Stimulated activated effector memory CD8-positive, alpha-beta T cell treated with anti-CD3 and anti-CD28 coated beads, Interleukin-12 subunit alpha, Interleukin-12 subunit beta, amount 100 ng/mL, for 72 hours (primary cell): ENCODE results near the gene INPP5A.

Experiments used
- ATAC-seq: fragments of 150-1000 bp; cut with Tn5 transposase; 2 replicates; pipeline ENCODE4 v1.10.0; 2021
- DNase-seq, 2 donors: peaks; one replicate each; pipeline ENCODE4 v3.0.0; 2021 to 2022; ENCODE audit warnings: low spot score in 2 of 2
- H3K27ac Mint-ChIP-seq: one replicate; pipeline ENCODE4 v1.8.0; 2022; ENCODE audit warnings: mild to moderate bottlenecking, mixed read lengths
- H3K36me3 Mint-ChIP-seq: one replicate; pipeline ENCODE4 v1.8.0; 2022; ENCODE audit warnings: mild to moderate bottlenecking, mixed read lengths
- H3K4me1 Mint-ChIP-seq: one replicate; pipeline ENCODE4 v1.8.0; 2022; ENCODE audit warnings: mixed read lengths
- H3K4me3 Mint-ChIP-seq: one replicate; pipeline ENCODE4 v1.8.0; 2022; ENCODE audit warnings: mild to moderate bottlenecking, mixed read lengths
- H3K9me3 Mint-ChIP-seq: one replicate; pipeline ENCODE4 v1.8.0; 2022; ENCODE audit warnings: mixed read lengths

The INPP5A gene

GRCh38 chr10:132641966-132642731 lies 104.6 kb downstream of the INPP5A start:
- Mint-ChIP-seq H3K9me3 (no peaks in the 10 kb centered on the region), H3K4me3 (no peak overlapping the region), H3K27ac (no peak overlapping the region), H3K36me3 (peaks cover under 1% of the 10 kb centered on the region), H3K4me1 (peaks cover 17% of the 10 kb centered on the region)
- DNase-seq, result no peak
- ATAC-seq, result no peak

- Mint-ChIP-seq H3K27ac (no peak overlapping the region), H3K9me3 (no peaks in the 10 kb centered on the region), H3K36me3 (peaks cover 4% of the 10 kb centered on the region), H3K4me1 (peaks cover 12% of the 10 kb centered on the region), H3K4me3 (no peak overlapping the region)
- DNase-seq (no peak), ATAC-seq (no peak)
These were observed 105.1 kb downstream of the INPP5A start for GRCh38 chr10:132642732-132643008.

GRCh38 chr10:132643709-132644526 lies 106.3 kb downstream of the INPP5A start:
- DNase-seq (no peak), ATAC-seq (no peak)
- peaks cover 6% of the 10 kb centered on the region for H3K4me1 Mint-ChIP-seq
- H3K36me3 Mint-ChIP-seq, result peaks cover 4% of the 10 kb centered on the region
- H3K27ac Mint-ChIP-seq, result no peak overlapping the region
- no peaks in the 10 kb centered on the region for H3K9me3 Mint-ChIP-seq
- no peak overlapping the region for H3K4me3 Mint-ChIP-seq

GRCh38 chr10:132644527-132645246 lies 107.1 kb downstream of the INPP5A start:
- ATAC-seq (no peak), DNase-seq (no peak)
- Mint-ChIP-seq H3K36me3 (peaks cover 4% of the 10 kb centered on the region), H3K4me3 (no peak overlapping the region), H3K9me3 (no peaks in the 10 kb centered on the region), H3K27ac (no peak overlapping the region), H3K4me1 (peaks cover 6% of the 10 kb centered on the region)

- peaks cover 4% of the 10 kb centered on the region for H3K36me3 Mint-ChIP-seq
- DNase-seq, result no peak
- ATAC-seq, result no peak
- peaks cover 6% of the 10 kb centered on the region for H3K4me1 Mint-ChIP-seq
- no peak overlapping the region for H3K4me3 Mint-ChIP-seq
- no peaks in the 10 kb centered on the region for H3K9me3 Mint-ChIP-seq
- H3K27ac Mint-ChIP-seq, result no peak overlapping the region
These were observed 107.6 kb downstream of the INPP5A start for GRCh38 chr10:132645247-132645530.

- peaks cover 4% of the 10 kb centered on the region for H3K36me3 Mint-ChIP-seq
- no peak overlapping the region for H3K27ac Mint-ChIP-seq
- ATAC-seq (no peak), DNase-seq (no peak)
- no peaks in the 10 kb centered on the region for H3K9me3 Mint-ChIP-seq
- H3K4me3 Mint-ChIP-seq, result no peak overlapping the region
- peaks cover 6% of the 10 kb centered on the region for H3K4me1 Mint-ChIP-seq
These were observed 108.2 kb downstream of the INPP5A start for GRCh38 chr10:132645630-132646442.

GRCh38 chr10:132646443-132647097 lies 109.0 kb downstream of the INPP5A start:
- ATAC-seq (no peak), DNase-seq (no peak)
- H3K36me3 Mint-ChIP-seq, result peaks cover 4% of the 10 kb centered on the region
- no peak overlapping the region for H3K27ac Mint-ChIP-seq
- H3K4me3 Mint-ChIP-seq, result no peak overlapping the region
- peaks cover 8% of the 10 kb centered on the region for H3K4me1 Mint-ChIP-seq
- H3K9me3 Mint-ChIP-seq, result no peaks in the 10 kb centered on the region

- no peak overlapping the region for H3K27ac Mint-ChIP-seq
- no peak for ATAC-seq
- H3K4me1 Mint-ChIP-seq, result peaks cover 5% of the 10 kb centered on the region
- no peak overlapping the region for H3K4me3 Mint-ChIP-seq
- no peaks in the 10 kb centered on the region for H3K9me3 Mint-ChIP-seq
- DNase-seq, result no peak
- peaks cover 4% of the 10 kb centered on the region for H3K36me3 Mint-ChIP-seq
These were observed 109.8 kb downstream of the INPP5A start for GRCh38 chr10:132647424-132647823.

GRCh38 chr10:132648072-132648850 lies 110.7 kb downstream of the INPP5A start:
- ATAC-seq, result no peak
- Mint-ChIP-seq H3K9me3 (no peaks in the 10 kb centered on the region), H3K4me1 (peaks cover 5% of the 10 kb centered on the region), H3K36me3 (peaks cover 4% of the 10 kb centered on the region), H3K4me3 (no peak overlapping the region), H3K27ac (no peak overlapping the region)
- no peak for DNase-seq

- Mint-ChIP-seq H3K9me3 (no peaks in the 10 kb centered on the region), H3K4me1 (peaks cover 5% of the 10 kb centered on the region), H3K36me3 (peaks cover 4% of the 10 kb centered on the region), H3K27ac (peak overlapping the region; percentile 33), H3K4me3 (no peak overlapping the region)
- DNase-seq (no peak), ATAC-seq (no peak)
These were observed 111.4 kb downstream of the INPP5A start for GRCh38 chr10:132648851-132649528.

- Mint-ChIP-seq H3K27ac (no peak overlapping the region), H3K36me3 (peaks cover 4% of the 10 kb centered on the region), H3K9me3 (no peaks in the 10 kb centered on the region), H3K4me3 (no peak overlapping the region), H3K4me1 (peaks cover 10% of the 10 kb centered on the region)
- no peak for ATAC-seq
- no peak for DNase-seq
These were observed 112.2 kb downstream of the INPP5A start for GRCh38 chr10:132649651-132650360.

GRCh38 chr10:132650611-132651250 lies 113.1 kb downstream of the INPP5A start:
- Mint-ChIP-seq H3K4me3 (no peak overlapping the region), H3K36me3 (peaks cover 4% of the 10 kb centered on the region), H3K27ac (no peak overlapping the region), H3K9me3 (no peaks in the 10 kb centered on the region), H3K4me1 (peaks cover 11% of the 10 kb centered on the region)
- DNase-seq (no peak), ATAC-seq (no peak)

- no peak for DNase-seq
- ATAC-seq, result no peak
- H3K4me1 Mint-ChIP-seq, result peaks cover 11% of the 10 kb centered on the region
- no peak overlapping the region for H3K4me3 Mint-ChIP-seq
- H3K36me3 Mint-ChIP-seq, result peaks cover 4% of the 10 kb centered on the region
- no peaks in the 10 kb centered on the region for H3K9me3 Mint-ChIP-seq
- peak overlapping the region; percentile 24 for H3K27ac Mint-ChIP-seq
These were observed 114.0 kb downstream of the INPP5A start for GRCh38 chr10:132651511-132652029.
